Right cardiac atrium (tissue), 5 donors: ENCODE results near the gene ANO10. TPM values are rescaled to one million over a fixed set of nuclear protein-coding genes. Genes with fewer than 3 reads are reported as not detected.
A peak's percentile ranks its signal among the peaks of the same experiment; 100 is the strongest.
"Not testable (repeated sequence)": the region's sequence is repeated elsewhere in the genome, so short reads cannot be mapped to it uniquely, and the experiment has no call there.

Experiments
- ATAC-seq, 2 donors: fragments of 200-7000 bp; cut with Tn5 transposase; one replicate each; pipeline versions ENCODE4 v1.8.0 to v1.9.1; 2020; ENCODE audit warnings: moderate library complexity in 2 of 2, mild to moderate bottlenecking in 1 of 2
- DNase-seq, 3 donors: peaks; one replicate each; pipeline ENCODE4 v3.0.0-alpha.2; 2020
- H3K27ac ChIP-seq: one replicate; pipeline ENCODE4 v1.5.1; 2013; ENCODE audit warnings: mild to moderate bottlenecking, low read length, control low read depth, moderate library complexity
- H3K27me3 ChIP-seq: one replicate; pipeline ENCODE4 v1.6.1; 2013; ENCODE audit not compliant: control insufficient read depth, insufficient read depth
- H3K4me1 ChIP-seq: one replicate; pipeline ENCODE4 v1.6.1; 2013; ENCODE audit warnings: low read length; ENCODE audit not compliant: control insufficient read depth, insufficient read depth
- H3K4me3 ChIP-seq: one replicate; pipeline ENCODE4 v1.5.1; 2013; ENCODE audit warnings: low read length, control low read depth
- H3K9me3 ChIP-seq: one replicate; pipeline ENCODE4 v1.6.1; 2013; ENCODE audit warnings: low read length; ENCODE audit not compliant: control insufficient read depth
- WGBS: extraction: QIAGEN DNeasy Blood & Tissue Kit; methylation state at CpG from one replicate; pipeline ENCODE4 v1.1.7; 2013; 5-methylcytosine and 5-hydroxymethylcytosine counted together
- intact Hi-C, 4 donors: fragments of 100-400 bp; cut with DNase I; formaldehyde crosslinking; loops; one replicate each; pipeline versions ENCODE4 v1.11.0 to v1.14.0; 2022 to 2023
- long read RNA-seq, 4 donors: library from polyadenylated mRNA; unstranded; transcript quantifications; one replicate each; pipeline ENCODE4 v2.0.0, GENCODE V29; 2020 to 2021
- polyA plus RNA-seq: library from polyadenylated mRNA; stranded (reverse); fragments of 200-250 nt; gene quantifications from one replicate; pipeline ENCODE4 v1.2.3, GENCODE V29; 2013
- total RNA-seq, 4 donors: library from RNA; stranded (reverse); fragmentation: NEBNext Ultra II Directional; extraction: Animal tissue kit (Norgen Biotek cat#: 25700); gene quantifications; one replicate each; pipeline ENCODE4 v1.2.1, GENCODE V29; 2021
- donor health status: healthy with polysubstance abuse.
- donor health status: DM: no; HTN: yes; CAD: no.
- donor health status: DM: no; HTN: no; CAD: no.
- donor health status: DM: no; HTN: yes; CAD: no; lungs with severe emphysema.
- donor health status: DM: yes; HTN: yes; CAD: no.

Gene ANO10
- total RNA-seq = 10 to 100 TPM; 14.3 to 16.5 (median 15.9) TPM
- 9.3 TPM for polyA plus RNA-seq
- long read RNA-seq, donor 1, transcript ANO10-201 (13 exons, 3,212 nt) = major isoform, 21 of 27 reads
- long read RNA-seq, donor 1, partial matches to known transcripts = 3 of 27 reads
- long read RNA-seq, donor 1, other reads (novel, unspliced or antisense) = 3 of 27 reads
- long read RNA-seq, donor 2, transcript ANO10-201 (13 exons, 3,212 nt) = major isoform, 8 of 14 reads
- long read RNA-seq, donor 2, partial matches to known transcripts = 1 of 14 reads
- long read RNA-seq, donor 2, other reads (novel, unspliced or antisense) = 4 of 14 reads
- long read RNA-seq, donor 3, transcript ANO10-201 (13 exons, 3,212 nt) = major isoform, 63 of 100 reads
- long read RNA-seq, donor 3, partial matches to known transcripts = 10 of 100 reads
- long read RNA-seq, donor 3, other reads (novel, unspliced or antisense) = 21 of 100 reads
- long read RNA-seq, donor 4, transcript ANO10-201 (13 exons, 3,212 nt) = major isoform, 7 of 14 reads
- long read RNA-seq, donor 4, partial matches to known transcripts = 1 of 14 reads
- long read RNA-seq, donor 4, other reads (novel, unspliced or antisense) = 4 of 14 reads

GRCh38 chr3:43621656-43622432 is at the start of gene ANO10:
Gene ANO10 (minus strand): TSS chr3:43622011. CDS start chr3:43605852, 16,159 bp downstream.
- peak; percentile 99 for ATAC-seq

DNA sequence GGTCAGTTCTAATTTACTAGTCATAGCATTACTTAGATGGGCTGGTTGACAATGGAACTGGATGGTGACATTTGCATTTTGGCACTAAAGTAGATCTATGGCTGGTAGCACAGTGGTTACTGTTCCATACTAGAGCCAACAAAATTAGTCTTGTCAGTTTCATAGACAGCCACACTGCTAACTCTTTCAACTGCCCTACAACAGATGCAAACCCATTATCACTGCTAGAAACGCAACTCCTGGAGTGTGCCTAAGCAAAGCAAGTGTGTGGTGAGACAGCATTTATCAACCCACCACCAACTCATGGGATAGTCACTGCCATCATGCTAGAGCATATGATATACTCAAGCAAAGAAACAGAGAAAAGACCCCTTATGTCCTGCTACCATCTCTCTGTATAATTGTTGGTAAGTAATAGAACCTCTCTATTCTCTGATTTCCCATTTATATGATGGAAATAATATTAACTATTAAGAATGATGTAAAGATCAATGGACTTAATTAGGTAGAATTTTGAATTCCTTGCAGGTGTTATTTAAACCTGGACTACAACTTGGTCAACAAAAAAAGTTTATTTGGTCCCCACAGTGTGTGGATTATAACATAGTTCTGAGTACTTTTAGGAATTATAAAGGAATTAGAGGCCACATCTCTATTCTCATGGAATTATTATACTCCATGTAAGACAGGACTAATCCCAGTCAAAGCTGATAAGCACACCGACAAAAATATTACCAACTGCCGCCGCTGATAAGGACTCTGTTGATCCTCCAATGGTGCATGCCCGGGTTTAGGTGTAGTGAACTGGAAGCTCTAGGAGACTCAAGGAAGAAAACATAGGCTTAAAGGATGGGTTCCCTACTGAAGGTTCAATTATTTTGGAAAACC is 49.1 kb upstream of the ANO10 start:
- WGBS = 75% methylated on average over 5 of the region's 5 CpGs
- intact Hi-C loops = no loop called here
- Histone ChIP-seq H3K27ac (no peak overlapping the region), H3K4me1 (no peaks in the 10 kb centered on the region), H3K27me3 (no peaks in the 10 kb centered on the region), H3K4me3 (no peak overlapping the region), H3K9me3 (no peaks in the 10 kb centered on the region)
- DNase-seq (no peak), ATAC-seq (no peak)

More at GRCh38 chr3:43621656-43622432, at the start of gene ANO10:
- peak within 1 kb of the TSS; percentile 77 for H3K4me3 ChIP-seq
- intact Hi-C loops = loop anchor here in 1 of 4 donors (5.0 kb wide), 1 partner anchor 70 kb away; the partner anchor contains the start of gene ABHD5
- DNase-seq = peak; percentile 99 to 100 (median 99)
- WGBS = under 1% methylated on average over 80 of the region's 80 CpGs
- peak within 1 kb of the TSS; percentile 88 for H3K27ac ChIP-seq
- H3K4me1 ChIP-seq = peaks cover 4% of the 10 kb centered on the region
- H3K27me3 ChIP-seq = no peaks in the 10 kb centered on the region
- no peaks in the 10 kb centered on the region for H3K9me3 ChIP-seq

GRCh38 chr3:43665011-43665410 is 43.2 kb upstream of the ANO10 start:
- H3K27ac ChIP-seq, ATAC-seq, H3K4me1 ChIP-seq, intact Hi-C loops, H3K4me3 ChIP-seq, H3K27me3 ChIP-seq, H3K9me3 ChIP-seq, DNase-seq: not testable (repeated sequence)
- 95% methylated on average over 3 of the region's 3 CpGs for WGBS

DNA sequence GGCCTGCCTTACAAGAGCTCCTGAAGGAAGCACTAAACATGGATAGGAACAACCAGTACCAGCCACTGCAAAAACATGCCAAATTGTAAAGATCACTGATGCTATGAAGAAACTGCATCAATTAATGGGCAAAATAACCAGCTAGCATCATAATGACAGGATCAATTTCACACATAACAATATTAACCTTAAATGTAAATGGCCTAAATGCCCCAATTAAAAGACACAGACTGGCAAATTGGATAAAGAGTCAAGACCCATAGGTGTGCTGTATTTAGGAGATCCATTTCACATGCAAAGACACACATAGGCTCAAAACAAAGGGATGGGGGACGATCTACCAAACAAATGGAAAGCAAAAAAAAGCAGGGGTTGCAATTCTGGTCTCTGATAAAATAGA is 39.6 kb upstream of the ANO10 start:
- H3K4me1 ChIP-seq, DNase-seq, intact Hi-C loops, H3K9me3 ChIP-seq, H3K27ac ChIP-seq, H3K4me3 ChIP-seq, H3K27me3 ChIP-seq, ATAC-seq: not testable (repeated sequence)
- 92% methylated on average over 1 of the region's 1 CpG for WGBS

- DNase-seq (no peak), ATAC-seq (no peak)
- no peak overlapping the region for H3K27ac ChIP-seq
- H3K9me3 ChIP-seq = no peaks in the 10 kb centered on the region
- WGBS = 84% methylated on average over 13 of the region's 13 CpGs
- no peak overlapping the region for H3K4me3 ChIP-seq
- intact Hi-C loops = no loop called here
- no peaks in the 10 kb centered on the region for H3K4me1 ChIP-seq
- no peaks in the 10 kb centered on the region for H3K27me3 ChIP-seq
Observed at GRCh38 chr3:43659250-43659880, 37.6 kb upstream of the ANO10 start.

DNA sequence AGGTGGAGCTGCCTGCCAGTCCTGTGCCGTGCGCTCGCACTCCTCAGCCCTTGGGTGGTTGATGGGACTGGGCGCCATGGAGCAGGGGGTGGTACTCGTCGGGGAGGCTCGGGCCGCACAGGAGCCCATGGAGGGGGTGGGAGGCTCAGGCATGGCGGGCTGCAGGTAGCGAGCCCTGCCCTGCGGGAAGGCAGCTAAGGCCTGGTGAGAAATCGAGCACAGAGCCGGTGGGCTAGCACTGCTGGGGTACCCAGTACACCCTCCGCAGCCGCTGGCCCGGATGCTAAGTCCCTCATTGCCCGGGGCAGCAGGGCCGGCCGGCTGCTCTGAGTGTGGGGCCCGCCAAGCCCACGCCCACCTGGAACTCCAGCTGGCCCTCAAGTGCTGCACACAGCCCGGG is 34.6 kb upstream of the ANO10 start:
- DNase-seq, H3K9me3 ChIP-seq, intact Hi-C loops, H3K4me3 ChIP-seq, H3K4me1 ChIP-seq, H3K27ac ChIP-seq, H3K27me3 ChIP-seq, ATAC-seq: not testable (repeated sequence)
- WGBS = 98% methylated on average over 22 of the region's 22 CpGs

DNA sequence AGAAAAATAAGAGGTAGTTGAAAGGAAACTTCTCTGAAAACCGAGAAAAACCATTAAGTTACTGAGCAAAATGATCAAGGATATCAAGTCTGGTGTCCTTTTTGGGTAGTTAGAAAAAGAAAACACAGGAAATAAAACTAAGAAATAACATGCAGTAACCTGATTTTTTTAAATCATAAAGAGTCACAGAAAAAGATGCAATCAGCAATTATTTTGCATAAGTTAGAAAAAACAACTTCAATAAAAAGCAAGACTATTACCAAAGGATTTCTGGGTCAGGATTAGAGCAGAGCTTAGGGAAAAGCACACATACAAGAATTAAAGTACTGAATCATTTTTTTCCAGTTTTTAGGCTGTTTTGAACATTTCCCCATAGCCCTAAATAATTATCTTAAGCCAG is 28.5 kb upstream of the ANO10 start:
- DNase-seq = no peak
- 69% methylated on average over 1 of the region's 1 CpG for WGBS
- H3K27me3 ChIP-seq = no peaks in the 10 kb centered on the region
- intact Hi-C loops = no loop called here
- H3K27ac ChIP-seq = no peak overlapping the region
- no peaks in the 10 kb centered on the region for H3K9me3 ChIP-seq
- ATAC-seq = no peak
- no peak overlapping the region for H3K4me3 ChIP-seq
- H3K4me1 ChIP-seq = no peaks in the 10 kb centered on the region

- intact Hi-C loops = no loop called here
- Histone ChIP-seq H3K4me1 (no peaks in the 10 kb centered on the region), H3K9me3 (no peaks in the 10 kb centered on the region), H3K27ac (no peak overlapping the region), H3K27me3 (no peaks in the 10 kb centered on the region), H3K4me3 (no peak overlapping the region)
- WGBS = 43% methylated on average over 6 of the region's 6 CpGs
- peak in 1 of 2 donors; percentile 46 for ATAC-seq
- DNase-seq = no peak
Observed at GRCh38 chr3:43649365-43649968, 27.7 kb upstream of the ANO10 start.

DNA sequence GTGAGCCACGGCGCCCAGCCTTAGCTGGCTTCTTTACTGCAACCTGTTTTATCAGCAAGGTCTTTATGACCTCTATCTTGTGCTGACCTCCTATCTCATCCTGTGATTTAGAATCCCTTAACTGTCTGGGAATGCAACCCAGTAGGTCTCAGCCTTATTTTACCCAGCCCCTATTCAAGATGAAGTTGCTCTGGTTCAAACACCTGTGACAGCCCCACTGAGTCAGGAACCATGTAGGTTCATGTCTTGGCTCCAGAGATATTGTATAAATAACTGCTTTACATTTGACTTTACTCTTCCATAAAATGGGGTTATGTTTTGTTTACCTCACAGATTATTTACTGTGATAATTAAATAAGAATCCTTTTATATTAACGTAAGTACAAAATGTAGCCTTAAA is 27.1 kb upstream of the ANO10 start:
- Histone ChIP-seq H3K27ac (no peak overlapping the region), H3K4me3 (no peak overlapping the region), H3K4me1 (no peaks in the 10 kb centered on the region), H3K9me3 (no peaks in the 10 kb centered on the region), H3K27me3 (no peaks in the 10 kb centered on the region)
- ATAC-seq = no peak
- intact Hi-C loops = no loop called here
- 89% methylated on average over 3 of the region's 3 CpGs for WGBS
- no peak for DNase-seq
